IPS-18c (cell line): ENCODE measurements around the gene CLEC1B.
"Not testable (repeated sequence)": the region's sequence is repeated elsewhere in the genome, so short reads cannot be mapped to it uniquely, and the experiment has no call there.

Experiments used
- H3K4me3 ChIP-seq: 2 replicates; pipeline ENCODE4 v1.7.0; 2013; ENCODE audit warnings: low read depth, mild to moderate bottlenecking, low read length, moderate library complexity; ENCODE audit not compliant: insufficient read depth
- H3K9me3 ChIP-seq: one replicate; pipeline ENCODE4 v1.6.1; 2013; ENCODE audit warnings: mild to moderate bottlenecking, low read length, moderate library complexity; ENCODE audit not compliant: control insufficient read depth, insufficient read depth

Gene CLEC1B

GRCh38 chr12:9991876-9992275, 7.0 kb downstream of the CLEC1B start:
- Histone ChIP-seq H3K9me3 (no peaks in the 10 kb centered on the region), H3K4me3 (no peak overlapping the region)

- Histone ChIP-seq H3K9me3 (no peaks in the 10 kb centered on the region), H3K4me3 (no peak overlapping the region)
Observed at GRCh38 chr12:9980126-9980525, 18.8 kb downstream of the CLEC1B start.

GRCh38 chr12:9977916-9978315, 21.0 kb downstream of the CLEC1B start:
- Histone ChIP-seq H3K4me3 (no peak overlapping the region), H3K9me3 (no peaks in the 10 kb centered on the region)

- H3K9me3 ChIP-seq, H3K4me3 ChIP-seq: not testable (repeated sequence)
Observed at GRCh38 chr12:9976626-9977025, 22.3 kb downstream of the CLEC1B start.

- H3K4me3 ChIP-seq: no peak overlapping the region
- H3K9me3 ChIP-seq: no peaks in the 10 kb centered on the region
Observed at GRCh38 chr12:9975614-9976013, 23.3 kb downstream of the CLEC1B start.

- H3K9me3 ChIP-seq, H3K4me3 ChIP-seq: not testable (repeated sequence)
Observed at GRCh38 chr12:9974731-9975130, 24.2 kb downstream of the CLEC1B start.

- Histone ChIP-seq H3K9me3 (no peaks in the 10 kb centered on the region), H3K4me3 (no peak overlapping the region)
Observed at GRCh38 chr12:9973949-9974348, 25.0 kb downstream of the CLEC1B start.

GRCh38 chr12:9971181-9971580, 27.7 kb downstream of the CLEC1B start, which contains the start of gene CLEC12A:
TSS of gene CLEC12A (plus strand) at chr12:9971409. CDS start at chr12:9971597, 188 bp downstream.
- H3K4me3 ChIP-seq: no peak within 1 kb of the TSS
- H3K9me3 ChIP-seq: no peaks in the 10 kb centered on the region

GRCh38 chr12:9969673-9970072, 29.2 kb downstream of the CLEC1B start:
- H3K4me3 ChIP-seq: no peak overlapping the region
- H3K9me3 ChIP-seq: no peaks in the 10 kb centered on the region

GRCh38 chr12:9961901-9962300, 37.0 kb downstream of the CLEC1B start:
- Histone ChIP-seq H3K9me3 (no peaks in the 10 kb centered on the region), H3K4me3 (no peak overlapping the region)

- H3K9me3 ChIP-seq: no peaks in the 10 kb centered on the region
- no peak overlapping the region for H3K4me3 ChIP-seq
Observed at GRCh38 chr12:9961106-9961505, 37.8 kb downstream of the CLEC1B start.

- Histone ChIP-seq H3K4me3 (no peak overlapping the region), H3K9me3 (no peaks in the 10 kb centered on the region)
Observed at GRCh38 chr12:9960590-9960989, 38.3 kb downstream of the CLEC1B start.

- Histone ChIP-seq H3K4me3 (no peak overlapping the region), H3K9me3 (no peaks in the 10 kb centered on the region)
Observed at GRCh38 chr12:9957834-9958233, 41.1 kb downstream of the CLEC1B start.

- H3K9me3 ChIP-seq, H3K4me3 ChIP-seq: not testable (repeated sequence)
Observed at GRCh38 chr12:9952954-9953729, 45.8 kb downstream of the CLEC1B start.

GRCh38 chr12:9951026-9951675, 47.8 kb downstream of the CLEC1B start:
- H3K4me3 ChIP-seq: no peak overlapping the region

GRCh38 chr12:9948606-9949296, 50.2 kb downstream of the CLEC1B start:
- Histone ChIP-seq H3K4me3 (no peak overlapping the region), H3K9me3 (no peaks in the 10 kb centered on the region)

More at GRCh38 chr12:9951026-9951675, 47.8 kb downstream of the CLEC1B start:
- no peaks in the 10 kb centered on the region for H3K9me3 ChIP-seq

GRCh38 chr12:9947674-9948073, 51.2 kb downstream of the CLEC1B start:
- no peak overlapping the region for H3K4me3 ChIP-seq
- no peaks in the 10 kb centered on the region for H3K9me3 ChIP-seq

- Histone ChIP-seq H3K4me3 (no peak overlapping the region), H3K9me3 (no peaks in the 10 kb centered on the region)
Observed at GRCh38 chr12:9944391-9944790, 54.5 kb downstream of the CLEC1B start.
